Brain microvascular endothelial cell (primary cell): Measurements from ENCODE around the gene COL2A1.

Experiments used
- DNase-seq: peaks from one replicate; pipeline ENCODE4 v3.0.0-alpha.2; 2020
- H3K27ac ChIP-seq: fragments of 250-450 bp; sonication (Bioruptor Pico); 2 replicates; pipeline ENCODE4 v1.5.1; 2020; ENCODE audit warnings: mild to moderate bottlenecking, moderate library complexity
- H3K27me3 ChIP-seq: fragments of 250-450 bp; sonication (Bioruptor Pico); replicated peaks from 2 replicates; pipeline ENCODE4 v1.5.1; 2020; ENCODE audit warnings: mild to moderate bottlenecking
- H3K36me3 ChIP-seq: fragments of 250-450 bp; sonication (Bioruptor Pico); replicated peaks from 2 replicates; pipeline ENCODE4 v1.5.1; 2020; ENCODE audit warnings: mild to moderate bottlenecking
- H3K4me3 ChIP-seq: 2 replicates; pipeline ENCODE4 v1.5.1; 2011; ENCODE audit warnings: low read depth, mild to moderate bottlenecking, control low read depth, low read length, moderate library complexity
- in situ Hi-C: cut with HindIII; loops from 2 replicates; pipeline ENCODE4 v1.10.0; 2017; ENCODE audit warnings: low sequenced_read_pairs, low pct_ligation_motif_present
- TF ChIP-seq, protein P1 (sequence below): IDR thresholded peaks from 2 replicates; pipeline ENCODE4 v1.5.1; 2011; ENCODE audit warnings: low read depth, mild to moderate bottlenecking, moderate library complexity, low read length, control low read depth, inconsistent platforms; ENCODE audit errors: missing control alignments

COL2A1 gene

DNA sequence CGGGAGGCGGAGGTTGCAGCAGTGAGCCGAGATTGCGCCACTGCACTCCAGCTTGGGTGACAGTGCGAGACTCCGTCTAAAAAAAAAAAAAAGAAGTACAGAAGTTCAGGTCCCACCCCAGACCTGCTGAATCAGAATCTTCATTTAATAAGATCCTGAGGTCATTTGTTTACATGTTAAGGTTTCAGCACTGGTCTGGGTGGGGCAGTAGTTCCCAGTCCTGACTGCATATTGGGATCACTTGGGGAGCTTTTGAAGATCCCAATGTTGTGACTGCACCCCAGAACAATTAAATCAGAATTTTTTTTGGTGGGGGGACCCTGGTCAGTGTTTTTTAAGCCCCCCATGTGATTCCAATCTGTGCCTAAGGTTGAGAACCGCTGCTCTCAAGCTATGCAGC is 11.7 kb upstream of the COL2A1 start:
- no peak overlapping the region for H3K27ac ChIP-seq
- H3K36me3 ChIP-seq: no peaks in the 10 kb centered on the region
- peaks cover 16% of the 10 kb centered on the region for H3K27me3 ChIP-seq
- no peak overlapping the region for H3K4me3 ChIP-seq
- in situ Hi-C loops: no loop called here
- DNase-seq: no peak
- TF ChIP-seq, protein P1, sequence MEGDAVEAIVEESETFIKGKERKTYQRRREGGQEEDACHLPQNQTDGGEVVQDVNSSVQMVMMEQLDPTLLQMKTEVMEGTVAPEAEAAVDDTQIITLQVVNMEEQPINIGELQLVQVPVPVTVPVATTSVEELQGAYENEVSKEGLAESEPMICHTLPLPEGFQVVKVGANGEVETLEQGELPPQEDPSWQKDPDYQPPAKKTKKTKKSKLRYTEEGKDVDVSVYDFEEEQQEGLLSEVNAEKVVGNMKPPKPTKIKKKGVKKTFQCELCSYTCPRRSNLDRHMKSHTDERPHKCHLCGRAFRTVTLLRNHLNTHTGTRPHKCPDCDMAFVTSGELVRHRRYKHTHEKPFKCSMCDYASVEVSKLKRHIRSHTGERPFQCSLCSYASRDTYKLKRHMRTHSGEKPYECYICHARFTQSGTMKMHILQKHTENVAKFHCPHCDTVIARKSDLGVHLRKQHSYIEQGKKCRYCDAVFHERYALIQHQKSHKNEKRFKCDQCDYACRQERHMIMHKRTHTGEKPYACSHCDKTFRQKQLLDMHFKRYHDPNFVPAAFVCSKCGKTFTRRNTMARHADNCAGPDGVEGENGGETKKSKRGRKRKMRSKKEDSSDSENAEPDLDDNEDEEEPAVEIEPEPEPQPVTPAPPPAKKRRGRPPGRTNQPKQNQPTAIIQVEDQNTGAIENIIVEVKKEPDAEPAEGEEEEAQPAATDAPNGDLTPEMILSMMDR: no peak

DNA sequence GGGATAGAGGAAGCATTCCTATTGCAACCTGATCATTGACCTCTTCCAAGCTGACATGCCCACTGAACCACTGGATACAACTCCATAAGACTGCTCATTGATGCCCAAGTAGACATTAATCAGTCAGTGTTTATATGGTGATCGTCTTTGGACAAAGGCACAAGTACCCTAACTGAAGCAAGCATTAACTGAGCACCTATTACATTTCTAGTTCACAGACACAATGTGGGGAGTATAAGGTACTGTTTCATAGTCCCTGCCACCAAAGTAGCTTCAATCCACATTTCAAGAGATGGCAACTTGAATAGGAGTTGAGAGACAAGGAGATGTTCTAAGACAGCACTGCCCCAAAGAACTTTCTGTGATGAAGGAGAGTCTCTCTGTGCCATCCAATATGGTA is 10.9 kb upstream of the COL2A1 start:
- no peaks in the 10 kb centered on the region for H3K36me3 ChIP-seq
- DNase-seq: no peak
- no peak overlapping the region for H3K4me3 ChIP-seq
- TF ChIP-seq, protein P1: no peak
- H3K27ac ChIP-seq: no peak overlapping the region
- peaks cover 16% of the 10 kb centered on the region for H3K27me3 ChIP-seq
- in situ Hi-C loops: no loop called here

DNA sequence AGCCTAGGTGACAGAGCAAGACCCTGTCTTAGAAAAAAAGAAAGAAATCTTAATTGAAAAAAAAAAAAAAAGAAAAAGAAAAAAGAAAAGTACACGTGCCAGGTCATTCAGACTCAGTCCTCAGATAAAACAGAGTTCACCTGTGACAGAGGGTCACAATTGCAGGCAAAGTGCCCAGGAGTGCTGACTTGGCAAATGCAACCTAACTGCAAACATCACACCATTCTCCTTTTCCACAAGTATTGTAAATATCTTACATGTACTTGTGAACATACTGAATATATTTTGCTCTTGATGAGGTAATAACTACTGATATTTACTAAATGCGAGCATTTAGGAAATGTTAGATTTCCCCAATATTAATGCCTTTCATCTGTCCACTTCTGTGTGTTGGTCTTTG is 9.0 kb upstream of the COL2A1 start:
- no peak for DNase-seq
- in situ Hi-C loops: no loop called here
- Histone ChIP-seq H3K36me3 (no peaks in the 10 kb centered on the region), H3K4me3 (no peak overlapping the region), H3K27ac (no peak overlapping the region), H3K27me3 (peaks cover 14% of the 10 kb centered on the region)
- TF ChIP-seq, protein P1: no peak

DNA sequence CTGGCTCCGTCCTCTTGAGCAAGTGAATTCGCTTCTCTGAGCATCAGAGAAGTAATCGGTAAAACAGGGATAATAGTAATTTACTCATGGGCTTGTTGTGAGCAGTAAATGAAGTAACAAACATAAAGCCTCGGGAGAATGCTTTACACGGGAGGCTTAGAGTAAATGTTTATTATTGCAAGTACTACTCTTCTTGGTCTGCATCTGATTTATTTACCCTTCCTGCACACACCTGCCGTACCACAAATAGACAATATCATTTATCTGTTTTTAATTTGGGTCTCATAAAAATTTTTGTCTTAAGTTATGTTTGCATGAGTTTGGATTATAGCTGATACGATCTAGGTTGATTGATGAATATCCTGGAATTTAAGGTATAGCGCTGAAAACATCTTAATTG is 7.8 kb upstream of the COL2A1 start:
- TF ChIP-seq, protein P1: no peak
- H3K36me3 ChIP-seq: no peaks in the 10 kb centered on the region
- DNase-seq: no peak
- no peak overlapping the region for H3K27ac ChIP-seq
- H3K4me3 ChIP-seq: no peak overlapping the region
- peaks cover 17% of the 10 kb centered on the region for H3K27me3 ChIP-seq
- in situ Hi-C loops: no loop called here

DNA sequence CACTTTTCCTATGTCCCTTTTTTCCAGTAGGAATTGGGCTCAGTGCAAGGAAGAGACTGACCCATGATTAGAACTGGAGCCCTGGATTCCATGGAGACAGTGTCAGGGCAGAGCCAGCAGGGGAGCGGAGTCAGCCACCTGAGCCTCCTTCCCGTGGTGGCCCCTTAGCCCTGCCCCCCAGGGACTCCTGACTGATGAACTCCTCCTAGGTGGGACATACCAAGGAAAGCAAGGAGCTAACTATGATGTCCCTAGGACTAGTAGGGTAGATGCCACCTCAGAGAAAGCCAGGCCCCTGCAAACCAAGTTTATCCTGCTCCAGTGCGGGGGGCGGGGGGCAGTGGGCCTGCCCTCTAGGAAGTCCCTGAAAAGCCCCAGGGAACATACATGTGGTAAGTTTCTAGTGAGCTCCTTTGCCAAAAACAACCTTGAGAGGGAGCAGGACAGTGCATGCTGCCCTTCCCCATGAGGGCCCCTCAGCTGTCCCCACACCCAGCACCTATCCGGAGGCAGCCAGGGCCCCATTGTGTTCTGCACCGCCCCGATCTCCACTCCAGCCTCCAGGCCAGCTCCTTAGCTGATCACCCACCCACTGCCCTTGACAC is 6.2 kb upstream of the COL2A1 start:
- Histone ChIP-seq H3K27ac (no peak overlapping the region), H3K36me3 (no peaks in the 10 kb centered on the region), H3K27me3 (peaks cover 33% of the 10 kb centered on the region), H3K4me3 (no peak overlapping the region)
- no peak for DNase-seq
- TF ChIP-seq, protein P1: no peak
- in situ Hi-C loops: no loop called here

DNA sequence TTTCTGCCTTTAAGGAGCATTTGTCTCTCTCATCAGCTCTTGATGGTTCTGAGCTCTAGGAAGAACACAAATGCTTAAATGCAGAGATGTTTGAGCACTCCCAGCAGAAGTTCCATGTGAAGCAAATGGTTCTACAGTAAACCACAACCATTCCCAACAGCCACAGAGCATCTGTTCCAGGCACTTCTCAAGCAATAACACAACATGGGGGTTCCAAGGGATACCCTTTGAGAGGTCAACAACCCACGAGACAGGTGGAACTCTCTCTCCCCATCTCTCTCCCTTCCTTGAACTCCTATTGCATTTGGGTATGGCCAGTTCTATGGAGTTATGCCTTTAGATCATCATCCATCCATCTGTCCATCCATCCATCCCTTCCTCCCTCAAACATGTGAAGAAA is 5.2 kb upstream of the COL2A1 start:
- Histone ChIP-seq H3K27ac (no peak overlapping the region), H3K36me3 (no peaks in the 10 kb centered on the region), H3K27me3 (peaks cover 41% of the 10 kb centered on the region), H3K4me3 (no peak overlapping the region)
- in situ Hi-C loops: no loop called here
- DNase-seq: no peak
- TF ChIP-seq, protein P1: no peak
